NCI-H128 (cell line): Measurements from ENCODE around the gene C14orf132.

Experiments used
- DNase-seq: peaks from one replicate; lab custom pipeline; 2025; ENCODE audit not compliant: unreplicated experiment; lab: John Stamatoyannopoulos, UW

C14orf132 gene

DNA sequence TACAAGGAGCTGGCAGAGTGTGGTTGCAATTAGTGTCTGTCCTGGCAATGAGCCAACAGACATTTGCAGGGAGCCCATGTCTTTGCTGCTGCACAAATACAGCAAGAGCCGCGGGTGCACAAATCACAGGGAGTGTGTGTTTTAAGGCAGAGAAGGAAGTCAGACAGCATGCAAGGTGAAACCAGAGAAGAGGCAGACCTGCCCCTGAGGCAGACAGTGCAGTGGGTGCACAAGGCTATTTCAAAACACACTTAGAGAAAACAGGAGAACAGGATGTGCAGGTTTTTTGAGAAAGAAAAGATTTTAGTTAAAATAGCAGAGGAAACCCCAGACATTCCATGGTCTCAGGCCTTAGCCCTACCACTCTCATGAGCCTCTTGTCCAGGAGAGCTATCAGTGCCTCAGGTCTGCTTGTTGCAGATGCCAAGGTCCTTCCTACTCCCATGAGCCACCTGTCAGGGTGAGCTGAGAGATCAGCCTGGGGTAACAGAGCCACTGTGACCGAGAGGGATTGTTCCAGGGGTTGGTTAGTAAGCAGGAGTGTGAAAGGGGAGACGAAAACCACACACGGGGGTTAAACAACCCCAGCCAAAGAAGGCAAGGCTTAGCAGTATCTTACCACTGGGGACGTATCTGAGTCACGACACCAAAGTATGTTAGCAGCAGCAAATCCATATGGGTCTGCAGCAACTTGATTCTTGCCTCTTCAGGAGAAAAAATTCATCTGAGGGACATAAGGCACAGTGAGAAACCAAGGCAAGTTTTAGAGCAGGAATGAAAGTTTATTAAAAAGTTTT, 78.1 kb downstream of the C14orf132 start:
- peak; percentile 42 for DNase-seq

DNA sequence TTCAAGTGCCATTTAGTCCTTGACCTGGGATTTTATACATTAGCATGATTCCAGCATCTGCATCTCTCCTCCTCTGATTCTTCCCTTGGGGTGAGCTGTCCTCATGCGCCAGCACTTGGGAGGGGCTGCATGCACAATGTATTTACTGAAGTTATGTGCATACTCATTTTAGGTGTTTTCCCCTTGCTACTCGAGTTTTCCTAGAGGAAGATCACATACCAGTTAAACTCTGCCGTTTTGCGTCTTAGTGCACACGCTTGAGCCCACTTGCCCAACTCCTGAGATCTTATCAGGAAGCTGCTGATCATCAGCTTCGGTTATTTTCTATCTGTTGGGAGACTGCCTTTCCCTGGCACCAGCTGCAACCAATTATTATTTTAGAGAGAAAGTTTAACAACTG, 78.8 kb downstream of the C14orf132 start:
- DNase-seq = no peak

DNA sequence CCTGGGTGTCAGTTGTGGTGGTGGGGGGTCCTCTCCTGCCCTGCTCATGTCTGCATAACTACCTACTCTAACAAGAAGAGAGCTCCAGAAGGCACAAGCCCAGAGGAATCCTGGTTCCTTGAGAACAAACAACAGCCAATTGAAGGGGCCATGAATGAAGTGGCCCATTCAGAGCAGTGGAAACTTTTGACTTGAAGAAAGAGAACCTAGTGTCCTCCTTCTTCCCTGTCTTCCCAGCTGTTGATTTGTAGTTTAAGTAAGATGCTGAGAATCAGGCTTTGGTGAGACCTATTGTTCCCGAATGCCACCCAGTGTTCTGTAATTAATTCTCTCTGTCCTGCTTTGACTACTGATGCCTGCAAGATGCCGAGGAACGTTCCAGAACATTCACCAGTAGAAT, 79.2 kb downstream of the C14orf132 start:
- DNase-seq = no peak

DNA sequence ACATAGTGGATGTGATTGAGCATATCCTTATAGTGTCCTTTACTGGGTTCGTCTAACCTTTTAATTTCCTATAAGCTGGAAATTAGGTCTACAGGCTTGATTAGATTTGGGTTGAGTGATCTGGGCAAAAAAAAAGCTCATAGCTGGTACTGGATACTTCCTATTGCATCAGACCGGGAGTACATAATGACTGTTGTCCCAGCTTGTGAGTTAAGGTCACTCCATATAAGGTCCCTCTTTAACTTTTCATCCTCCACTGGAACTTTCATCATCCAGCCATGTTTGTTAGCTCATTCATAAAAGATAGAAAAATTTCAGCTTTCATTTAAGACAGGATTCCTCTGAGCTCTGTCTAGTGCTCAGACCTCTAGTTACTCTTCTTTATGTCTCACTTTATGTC, 80.8 kb downstream of the C14orf132 start:
- no peak for DNase-seq

DNA sequence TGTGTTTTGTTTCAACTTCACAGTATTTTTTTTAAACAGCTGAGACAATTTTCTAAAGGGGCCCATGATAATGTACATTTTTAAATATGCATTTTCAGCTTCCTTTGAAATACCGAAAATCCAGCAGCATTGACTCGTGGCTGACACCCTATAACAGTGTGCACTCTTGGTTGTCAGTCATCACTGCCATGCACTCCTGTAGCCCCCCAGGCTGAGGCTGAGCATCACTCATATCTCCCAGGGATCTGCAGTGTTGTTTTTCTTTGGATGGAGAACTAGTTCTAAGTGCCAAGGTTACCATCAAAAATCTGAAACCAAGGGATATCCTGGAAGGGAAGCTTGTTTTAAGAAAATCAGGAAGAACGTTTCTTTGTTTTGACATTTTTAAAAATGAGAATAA, 81.2 kb downstream of the C14orf132 start:
- no peak for DNase-seq

DNA sequence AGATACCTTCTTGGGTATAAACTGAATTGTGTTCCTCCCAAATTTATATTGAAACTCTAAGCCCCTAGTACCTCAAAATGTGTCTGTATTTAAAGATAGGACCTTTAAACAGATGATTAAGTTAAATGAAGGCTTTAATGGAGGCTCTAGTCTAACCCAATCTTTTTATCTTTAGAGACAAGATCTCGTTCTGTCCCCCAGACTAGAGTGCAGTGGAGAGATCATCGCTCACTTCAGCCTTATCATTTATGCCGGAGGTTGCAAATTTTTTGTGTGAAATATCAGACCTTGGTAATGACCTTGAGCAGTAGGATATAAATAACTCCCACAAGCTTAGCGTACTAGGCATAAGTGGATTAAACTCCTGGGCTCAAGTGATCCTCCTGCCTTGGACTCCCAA, 81.8 kb downstream of the C14orf132 start:
- DNase-seq = no peak

DNA sequence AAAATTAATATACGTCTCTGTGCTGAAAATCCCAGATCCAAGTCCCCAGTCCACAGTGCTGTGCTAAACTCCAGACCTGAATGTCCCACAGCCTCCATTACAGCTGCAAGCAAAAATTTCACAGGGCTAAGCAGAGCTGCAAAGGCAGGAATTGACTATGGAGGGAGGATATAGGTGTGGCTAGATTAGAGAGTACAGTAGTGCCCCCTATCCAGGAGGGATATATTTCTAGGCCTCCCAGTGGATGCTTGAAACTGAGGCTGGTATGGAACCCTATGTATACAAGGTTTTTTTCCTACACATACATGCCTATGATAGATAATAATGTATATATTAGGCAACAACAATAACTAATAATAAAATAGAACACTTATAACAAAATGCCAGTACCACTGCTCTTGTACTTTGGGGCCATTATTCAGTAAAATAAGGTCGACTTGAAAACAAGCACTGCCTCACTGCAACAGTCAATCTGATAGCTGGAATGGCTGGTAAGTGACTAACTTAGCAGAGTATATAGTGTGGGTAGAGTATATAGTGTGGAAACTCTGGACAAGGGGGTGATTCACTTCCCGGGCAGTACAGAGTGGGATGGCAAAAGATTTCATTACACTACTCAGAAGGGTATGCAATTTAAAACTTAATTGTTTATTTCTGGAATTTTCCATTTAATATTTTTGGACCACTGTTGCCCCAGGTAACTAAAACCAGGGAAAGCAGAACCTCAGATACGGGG, 82.7 kb downstream of the C14orf132 start:
- no peak for DNase-seq

DNA sequence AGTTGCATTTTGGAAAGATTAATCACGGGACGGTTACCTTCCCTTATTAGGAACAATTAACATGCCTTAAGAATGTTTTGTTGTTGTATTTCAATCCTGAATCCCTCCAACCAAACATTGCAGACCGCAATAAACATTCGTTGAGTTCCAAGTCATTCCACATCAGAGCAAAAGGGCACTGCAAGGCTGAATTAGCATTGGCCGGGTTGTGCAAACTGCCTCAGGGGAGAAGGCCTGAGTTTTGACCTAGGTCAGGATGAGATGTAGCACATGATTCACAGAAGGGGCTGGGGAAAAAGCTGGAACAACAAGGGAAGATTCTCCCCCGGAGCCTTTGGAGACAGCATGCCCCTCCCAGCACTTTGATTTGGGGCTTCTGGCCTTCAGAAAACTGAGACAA, 83.3 kb downstream of the C14orf132 start:
- DNase-seq = no peak

DNA sequence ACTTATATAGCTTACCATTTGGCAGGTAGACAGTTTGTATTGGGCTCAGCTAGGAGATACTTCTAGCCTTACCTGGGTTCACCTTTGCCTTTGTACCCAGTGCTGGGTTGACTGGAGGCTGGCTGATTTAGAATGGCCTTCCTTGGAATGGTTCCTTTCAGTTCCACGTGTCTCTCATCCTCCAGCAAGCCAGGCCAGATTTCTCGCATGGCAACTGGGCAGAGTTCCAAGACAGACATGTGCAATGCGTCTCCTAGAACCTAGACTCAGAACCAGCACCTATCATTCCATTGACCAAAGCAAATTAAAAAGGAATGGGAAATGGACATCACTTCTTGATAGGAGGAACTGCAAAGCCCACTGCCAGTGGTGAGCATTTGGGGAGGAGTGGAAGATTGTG, 86.4 kb downstream of the C14orf132 start:
- no peak for DNase-seq

DNA sequence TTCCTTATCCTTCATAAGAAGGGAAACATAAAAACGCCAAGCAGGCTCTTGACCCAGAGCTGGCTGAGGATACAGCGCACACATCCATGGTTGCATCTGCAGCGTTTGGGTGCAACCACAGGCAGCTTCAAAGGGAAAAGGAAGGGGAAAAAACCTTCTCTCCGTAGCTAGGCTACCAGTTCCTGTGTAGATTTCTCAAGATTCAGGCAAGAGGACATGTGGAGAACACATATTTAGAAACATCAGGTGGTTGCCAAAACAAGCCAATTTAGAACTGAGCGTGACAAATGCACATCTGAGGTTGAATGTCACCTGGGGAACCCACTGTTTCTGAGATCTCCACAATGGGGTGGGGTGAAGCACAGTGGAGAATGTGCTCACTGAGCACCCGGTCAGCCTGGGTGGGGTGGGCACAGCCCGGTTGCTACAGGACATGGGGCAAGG, 87.2 kb downstream of the C14orf132 start:
- DNase-seq = no peak

DNA sequence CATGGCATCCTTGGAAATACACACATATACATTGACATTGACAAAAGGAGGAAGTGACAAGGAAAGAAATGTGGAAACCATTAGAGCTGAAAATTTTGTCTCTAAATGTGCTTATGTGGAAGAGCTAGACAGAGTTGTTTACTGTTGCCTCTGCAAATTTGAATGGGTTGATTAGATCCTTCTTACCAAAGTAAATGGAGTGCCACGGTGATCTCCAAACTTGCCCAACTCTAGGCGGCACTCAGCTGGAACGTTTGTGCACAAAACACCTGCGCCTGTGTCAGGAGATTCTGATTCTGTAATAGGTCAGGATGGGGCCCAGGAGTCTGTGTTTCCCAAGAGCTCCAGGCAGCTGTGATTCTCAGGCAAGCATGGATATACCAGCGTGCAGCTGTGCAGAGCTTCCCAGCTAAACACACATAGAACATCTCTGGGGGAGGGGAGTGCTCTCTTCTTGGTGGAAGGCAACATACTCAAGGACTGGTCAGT, 87.7 kb downstream of the C14orf132 start:
- DNase-seq = no peak

DNA sequence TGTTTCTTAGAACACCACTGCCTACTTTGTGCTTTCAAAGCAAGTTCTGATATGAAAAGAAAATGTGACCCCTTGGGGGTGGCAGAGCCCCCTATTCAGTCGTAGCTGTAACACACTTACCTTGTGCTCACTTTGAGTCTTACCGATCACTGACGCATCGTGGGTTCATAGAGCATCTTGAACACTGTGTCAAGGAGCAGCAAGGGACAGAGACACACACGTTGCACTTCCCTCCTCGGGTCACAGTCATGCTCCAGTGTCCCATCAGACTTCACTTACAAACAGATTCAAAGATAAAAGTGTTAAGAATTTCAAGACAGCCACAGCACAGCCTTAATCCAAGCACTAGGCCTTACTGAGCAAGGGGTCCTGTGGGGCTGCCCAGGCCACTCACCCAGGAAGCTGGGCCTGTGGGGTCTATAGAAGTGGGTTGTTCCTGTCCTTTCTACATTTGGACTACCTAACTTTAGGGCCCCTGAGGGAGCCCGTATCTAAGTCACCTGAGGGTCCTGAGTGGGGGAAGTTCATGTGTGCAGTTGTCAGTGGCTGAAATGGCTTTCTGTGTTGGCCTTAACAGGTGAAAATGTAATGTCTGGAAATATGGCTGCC, 90.1 kb downstream of the C14orf132 start:
- no peak for DNase-seq

DNA sequence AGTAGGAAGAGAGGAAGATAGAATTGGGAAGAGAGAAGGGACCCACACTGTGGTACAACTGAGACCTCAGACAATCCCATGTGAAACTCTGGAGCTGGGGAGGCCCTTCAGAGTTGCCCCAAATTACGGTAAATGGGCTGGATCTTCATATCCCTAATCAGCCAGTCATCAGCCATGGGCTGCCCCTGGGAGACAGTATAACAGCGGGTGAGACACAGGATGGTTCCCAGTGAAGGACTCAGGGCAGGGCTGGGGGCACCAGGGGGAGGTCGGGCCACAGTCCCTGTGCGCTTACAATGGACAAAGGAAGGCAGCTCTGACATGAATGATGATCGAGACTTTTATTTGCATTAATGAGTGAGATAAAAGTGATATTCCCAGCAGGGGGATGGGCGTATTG, 91.2 kb downstream of the C14orf132 start:
- DNase-seq = no peak

DNA sequence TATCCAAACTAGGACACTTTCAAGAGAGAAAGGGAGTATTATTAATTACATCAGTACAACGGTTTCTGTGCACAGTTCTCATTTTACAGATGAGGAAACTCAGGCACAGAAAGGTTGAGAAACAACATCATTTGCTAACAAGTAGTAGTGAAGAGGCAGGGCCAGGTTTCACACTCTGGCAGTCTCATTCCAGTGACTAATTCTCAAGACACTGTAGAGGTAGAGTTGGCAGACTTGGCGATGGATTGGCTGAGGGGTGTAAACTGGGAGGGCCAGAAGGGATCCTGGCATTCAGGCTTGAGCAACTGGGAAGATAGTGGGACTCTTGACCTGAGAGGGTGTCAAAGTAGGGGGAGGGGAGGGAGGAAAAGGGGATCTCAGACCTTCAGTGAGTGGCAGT, 91.7 kb downstream of the C14orf132 start:
- DNase-seq = no peak

DNA sequence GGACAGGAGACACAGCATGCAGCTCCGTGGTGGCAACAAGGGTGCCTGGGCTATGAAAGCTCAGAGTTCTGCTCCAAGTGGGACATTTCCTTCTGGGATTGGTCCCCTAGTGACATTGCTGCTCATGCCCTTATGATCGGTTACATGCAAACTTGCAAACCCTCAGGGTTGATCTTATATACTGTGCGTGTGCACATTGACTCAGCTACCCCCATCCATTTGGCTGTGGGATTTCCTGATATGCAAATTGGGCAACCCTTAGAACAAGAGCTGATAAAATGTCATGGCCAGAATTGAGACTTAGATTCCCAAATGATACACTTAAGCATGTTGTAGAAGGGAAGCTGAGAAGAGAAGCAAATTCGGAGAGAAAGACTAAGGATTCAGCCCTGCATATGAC, 92.7 kb downstream of the C14orf132 start:
- DNase-seq = no peak

DNA sequence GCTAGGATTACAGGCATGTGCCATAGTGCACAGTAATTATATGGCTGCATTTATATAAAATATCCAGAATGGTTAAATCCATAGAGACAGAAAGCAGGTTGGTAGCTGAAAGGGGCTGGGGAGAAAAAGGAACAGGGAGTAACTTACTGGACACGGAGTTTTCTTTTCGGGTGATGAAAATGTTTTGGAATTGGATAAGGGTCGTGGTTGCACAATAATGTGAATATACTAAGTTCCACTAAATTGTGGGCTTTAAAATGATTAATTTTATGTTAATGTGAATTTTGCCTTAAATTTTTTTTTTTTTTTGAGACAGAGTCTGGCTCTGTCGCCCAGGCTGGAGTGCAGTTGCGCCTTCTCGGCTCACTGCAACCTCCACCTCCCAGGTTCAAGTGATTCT, 95.3 kb downstream of the C14orf132 start:
- DNase-seq = no peak

DNA sequence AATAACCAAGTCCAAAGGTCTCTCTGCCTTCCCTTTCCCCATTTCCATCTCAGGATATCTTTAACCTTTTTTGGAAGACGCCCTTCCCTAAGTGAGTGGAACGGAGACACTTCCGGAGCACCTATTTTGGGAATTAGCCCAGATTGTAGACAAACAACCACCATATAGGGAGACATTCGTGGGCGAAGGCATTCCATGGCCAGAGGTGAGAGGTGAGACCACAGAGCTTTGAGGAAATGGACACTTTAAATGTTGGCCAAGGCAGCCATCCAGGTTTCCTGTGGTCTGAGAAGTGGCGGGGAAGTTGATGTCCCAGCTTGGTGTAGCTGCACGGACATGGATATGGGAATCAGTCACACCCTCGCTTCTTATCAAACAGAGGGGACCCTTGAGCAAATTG, 96.1 kb downstream of the C14orf132 start:
- no peak for DNase-seq

DNA sequence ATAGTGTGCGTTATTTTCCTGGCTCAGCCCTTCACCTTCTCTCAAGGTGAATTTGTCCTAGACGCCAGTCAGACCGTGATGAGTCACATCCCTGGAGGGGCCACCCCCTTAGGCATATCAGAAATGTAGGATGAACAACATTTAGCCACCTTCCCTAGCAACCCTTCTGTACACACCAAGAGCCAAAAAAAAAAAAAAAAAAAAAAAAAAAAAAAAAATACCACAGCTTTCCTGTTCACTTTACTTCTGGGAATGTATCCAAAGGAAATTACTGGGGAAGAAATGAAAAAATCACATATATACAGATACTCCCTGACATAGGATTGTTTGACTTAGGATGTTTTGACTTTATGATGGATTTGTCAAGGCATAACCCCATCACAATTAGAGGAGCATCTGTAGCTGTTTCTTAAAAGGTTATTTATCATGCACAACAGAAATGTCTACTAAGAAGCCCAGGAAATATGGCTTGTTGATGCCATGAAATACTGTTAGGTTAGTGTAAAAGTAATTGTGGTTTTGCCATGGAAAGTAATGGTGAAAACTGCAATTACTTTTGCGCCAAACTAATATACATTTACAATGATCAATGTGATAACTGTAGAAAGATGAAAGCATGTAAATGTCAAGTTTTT, 97.3 kb downstream of the C14orf132 start:
- DNase-seq = no peak

DNA sequence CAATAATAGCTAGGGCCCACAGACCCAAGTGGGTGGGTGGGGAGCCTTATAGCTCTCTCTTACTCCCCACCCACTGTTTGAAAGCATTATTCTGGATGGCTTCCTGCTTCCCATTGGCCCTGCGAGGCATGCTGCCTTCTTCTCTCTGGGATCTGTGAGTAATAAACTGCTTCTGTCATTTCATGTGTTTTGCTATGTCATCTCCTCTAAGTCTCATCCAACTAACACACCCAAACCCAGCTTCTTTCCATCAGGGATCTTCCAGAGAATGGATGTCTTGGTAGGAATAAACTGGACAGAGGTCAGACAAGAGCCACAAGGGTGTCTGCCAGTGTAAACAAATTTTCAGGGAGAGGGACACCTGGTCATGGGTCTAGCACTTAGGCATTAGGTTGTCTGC, 99.1 kb downstream of the C14orf132 start:
- no peak for DNase-seq

DNA sequence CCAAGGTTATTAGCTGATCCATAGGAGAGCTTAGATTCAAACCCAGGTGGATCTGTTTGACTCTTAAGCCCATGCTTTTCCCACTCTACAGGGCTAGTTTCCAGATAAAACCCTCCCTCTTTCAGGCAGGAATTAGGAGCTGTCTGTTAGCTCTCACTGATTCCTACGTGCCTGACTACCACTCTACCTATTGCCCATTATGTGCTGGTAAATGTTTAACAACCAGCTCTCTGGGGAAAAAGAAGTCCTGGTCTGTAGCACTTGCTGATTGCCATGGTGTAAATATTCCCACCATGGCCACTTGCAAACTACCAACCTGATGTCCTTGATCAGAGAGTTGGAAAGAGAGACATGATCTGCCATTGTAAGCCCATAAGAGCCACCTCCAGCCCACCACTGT, 100.0 kb downstream of the C14orf132 start:
- no peak for DNase-seq

DNA sequence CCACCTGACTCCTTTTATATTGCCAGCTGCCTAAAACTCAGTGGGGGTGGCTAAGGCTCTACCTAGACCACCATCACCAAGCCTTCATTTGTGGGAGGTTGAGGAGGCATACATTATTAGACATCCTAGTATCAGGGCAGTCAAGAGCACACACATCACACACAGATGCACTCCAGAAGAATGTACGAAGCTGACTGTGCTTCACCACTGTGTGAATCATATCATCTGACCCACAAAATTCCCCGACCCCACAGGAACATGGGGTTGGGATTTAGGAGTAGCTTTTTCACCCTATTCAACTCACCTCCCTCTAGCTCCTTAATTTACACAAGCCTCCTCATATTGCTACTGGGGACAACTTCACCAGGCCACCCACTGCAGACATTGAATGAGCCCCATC, 100.7 kb downstream of the C14orf132 start:
- DNase-seq = no peak

DNA sequence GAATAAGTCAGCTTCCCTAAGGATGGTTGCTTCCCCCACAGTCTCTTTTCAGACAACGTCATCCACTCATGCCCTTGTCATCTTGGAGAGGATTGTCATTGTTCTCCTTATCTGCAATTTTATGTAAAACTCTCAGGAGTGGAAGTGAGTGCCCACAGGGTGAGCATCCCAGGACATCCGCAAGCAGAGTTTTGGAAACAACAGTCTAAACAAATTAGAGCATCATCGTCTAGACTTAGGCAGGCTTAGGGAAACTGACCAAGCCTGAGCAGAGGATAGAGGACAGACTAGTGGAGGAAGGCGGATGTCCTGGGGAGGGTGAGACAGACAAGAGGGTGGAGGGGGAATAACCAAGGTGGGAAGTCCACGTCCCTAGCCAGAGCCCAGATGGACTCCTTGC, 101.8 kb downstream of the C14orf132 start:
- DNase-seq = no peak
